NCI-H1694 (cell line): ENCODE measurements around the gene TCF3.

Experiments used
- DNase-seq: peaks from one replicate; lab custom pipeline; 2025; lab: John Stamatoyannopoulos, UW

The TCF3 gene

DNA sequence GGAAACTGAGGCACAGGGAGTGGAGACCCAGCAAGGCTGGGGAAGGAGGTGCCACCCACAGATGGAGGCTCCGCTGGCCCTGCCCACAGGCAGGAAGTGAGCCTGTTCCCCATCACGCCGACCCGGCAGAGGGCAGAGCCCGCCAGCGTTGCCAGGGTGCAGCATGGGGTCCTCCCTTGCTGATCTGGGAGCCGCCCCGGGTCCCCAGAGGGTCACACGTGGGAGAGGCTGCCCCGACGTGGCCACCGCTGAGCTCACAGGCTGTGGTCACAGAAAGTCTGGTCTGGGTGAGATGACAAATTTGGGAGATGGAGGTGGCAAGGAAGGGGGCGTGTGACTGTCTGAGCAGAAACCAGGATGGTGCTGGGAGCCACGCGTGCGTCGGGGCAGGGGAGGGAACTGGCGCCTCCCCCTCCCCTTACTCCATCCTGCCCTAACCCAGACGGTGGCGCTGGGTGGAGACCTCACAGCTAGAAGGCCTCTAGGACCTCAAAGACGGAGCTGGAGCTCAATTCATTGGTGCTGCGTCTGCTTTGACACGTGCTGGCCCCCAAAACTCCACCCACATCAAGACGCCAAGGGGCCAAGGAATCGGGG, 92.0 kb downstream of the TCF3 start:
- DNase-seq, result no peak
